ENCODE data around the gene WT1.
A peak's percentile ranks its signal among the peaks of the same experiment; 100 is the strongest.
"Not testable (repeated sequence)": the region's sequence is repeated elsewhere in the genome, so short reads cannot be mapped to it uniquely, and the experiment has no call there.

WT1 gene

GRCh38 chr11:32435511-32435941 is at the start of gene WT1:
Gene WT1 (minus strand): TSS chr11:32435539.
- no peak within 1 kb of the TSS for H3K27ac Mint-ChIP-seq
- peaks cover 34% of the 10 kb centered on the region for H3K4me1 Mint-ChIP-seq
- H3K27me3 Mint-ChIP-seq, result peaks cover 77% of the 10 kb centered on the region
- ATAC-seq (peak; percentile 11), DNase-seq (peak; percentile 8)
- H3K36me3 Mint-ChIP-seq (ENCODE audit: low read depth), result no peaks in the 10 kb centered on the region
- H3K9me3 Mint-ChIP-seq, result no peaks in the 10 kb centered on the region
- H3K4me3 Mint-ChIP-seq, result no peak within 1 kb of the TSS

GRCh38 chr11:32479291-32479690 is 44.0 kb upstream of the WT1 start:
- Mint-ChIP-seq H3K4me1 (no peaks in the 10 kb centered on the region), H3K4me3 (no peak overlapping the region), H3K27me3 (peaks cover 3% of the 10 kb centered on the region), H3K9me3 (no peaks in the 10 kb centered on the region), H3K27ac (no peak overlapping the region), H3K36me3 (ENCODE audit: low read depth) (no peaks in the 10 kb centered on the region)
- ATAC-seq (no peak), DNase-seq (no peak)

GRCh38 chr11:32478277-32478731 is 43.0 kb upstream of the WT1 start:
- DNase-seq, result no peak
- no peak for ATAC-seq
- no peaks in the 10 kb centered on the region for H3K9me3 Mint-ChIP-seq
- H3K27ac Mint-ChIP-seq, result no peak overlapping the region
- H3K4me1 Mint-ChIP-seq, result no peaks in the 10 kb centered on the region
- H3K27me3 Mint-ChIP-seq, result peaks cover 3% of the 10 kb centered on the region
- no peak overlapping the region for H3K4me3 Mint-ChIP-seq
- no peaks in the 10 kb centered on the region for H3K36me3 Mint-ChIP-seq (ENCODE audit: low read depth)

- no peaks in the 10 kb centered on the region for H3K9me3 Mint-ChIP-seq
- H3K4me1 Mint-ChIP-seq, result no peaks in the 10 kb centered on the region
- no peaks in the 10 kb centered on the region for H3K36me3 Mint-ChIP-seq (ENCODE audit: low read depth)
- no peak overlapping the region for H3K4me3 Mint-ChIP-seq
- H3K27ac Mint-ChIP-seq, result no peak overlapping the region
- peaks cover 6% of the 10 kb centered on the region for H3K27me3 Mint-ChIP-seq
- DNase-seq (no peak), ATAC-seq (no peak)
Observed at GRCh38 chr11:32473282-32473909, 38.1 kb upstream of the WT1 start.

GRCh38 chr11:32472226-32472625 is 36.9 kb upstream of the WT1 start:
- Mint-ChIP-seq H3K36me3 (ENCODE audit: low read depth) (no peaks in the 10 kb centered on the region), H3K9me3 (no peaks in the 10 kb centered on the region), H3K27ac (no peak overlapping the region), H3K4me3 (no peak overlapping the region), H3K4me1 (no peaks in the 10 kb centered on the region), H3K27me3 (peaks cover 6% of the 10 kb centered on the region)
- DNase-seq, result no peak
- ATAC-seq, result no peak

GRCh38 chr11:32471544-32471943 is 36.2 kb upstream of the WT1 start:
- not testable (repeated sequence) for H3K36me3 Mint-ChIP-seq (ENCODE audit: low read depth); H3K4me3 Mint-ChIP-seq

GRCh38 chr11:32469791-32470190 is 34.5 kb upstream of the WT1 start:
- H3K9me3 Mint-ChIP-seq, result no peaks in the 10 kb centered on the region
- no peak for DNase-seq
- no peak overlapping the region for H3K4me3 Mint-ChIP-seq
- H3K27me3 Mint-ChIP-seq, result peaks cover 3% of the 10 kb centered on the region
- no peak overlapping the region for H3K27ac Mint-ChIP-seq
- no peaks in the 10 kb centered on the region for H3K36me3 Mint-ChIP-seq (ENCODE audit: low read depth)
- no peak for ATAC-seq
- no peaks in the 10 kb centered on the region for H3K4me1 Mint-ChIP-seq

More at GRCh38 chr11:32471544-32471943, 36.2 kb upstream of the WT1 start:
- not testable (repeated sequence) for DNase-seq, H3K27ac Mint-ChIP-seq, H3K27me3 Mint-ChIP-seq, H3K9me3 Mint-ChIP-seq, ATAC-seq, H3K4me1 Mint-ChIP-seq

GRCh38 chr11:32466279-32466915 is 31.1 kb upstream of the WT1 start:
- Mint-ChIP-seq H3K9me3 (no peaks in the 10 kb centered on the region), H3K27ac (no peak overlapping the region), H3K27me3 (peaks cover 5% of the 10 kb centered on the region), H3K36me3 (ENCODE audit: low read depth) (no peaks in the 10 kb centered on the region), H3K4me1 (no peaks in the 10 kb centered on the region), H3K4me3 (no peak overlapping the region)
- ATAC-seq (no peak), DNase-seq (no peak)

GRCh38 chr11:32464078-32464477 is 28.7 kb upstream of the WT1 start:
- DNase-seq (no peak), ATAC-seq (no peak)
- no peaks in the 10 kb centered on the region for H3K36me3 Mint-ChIP-seq (ENCODE audit: low read depth)
- no peaks in the 10 kb centered on the region for H3K9me3 Mint-ChIP-seq
- no peak overlapping the region for H3K27ac Mint-ChIP-seq
- H3K4me1 Mint-ChIP-seq, result no peaks in the 10 kb centered on the region
- H3K4me3 Mint-ChIP-seq, result no peak overlapping the region
- H3K27me3 Mint-ChIP-seq, result peaks cover 2% of the 10 kb centered on the region

- Mint-ChIP-seq H3K36me3 (ENCODE audit: low read depth) (no peaks in the 10 kb centered on the region), H3K4me3 (no peak overlapping the region), H3K9me3 (no peaks in the 10 kb centered on the region), H3K27ac (no peak overlapping the region), H3K4me1 (no peaks in the 10 kb centered on the region), H3K27me3 (peaks cover 2% of the 10 kb centered on the region)
- ATAC-seq (no peak), DNase-seq (no peak)
Observed at GRCh38 chr11:32462011-32462690, 26.8 kb upstream of the WT1 start.

- DNase-seq, result no peak
- H3K27ac Mint-ChIP-seq, result no peak overlapping the region
- H3K27me3 Mint-ChIP-seq, result peaks cover 2% of the 10 kb centered on the region
- H3K4me1 Mint-ChIP-seq, result no peaks in the 10 kb centered on the region
- no peak overlapping the region for H3K4me3 Mint-ChIP-seq
- no peaks in the 10 kb centered on the region for H3K36me3 Mint-ChIP-seq (ENCODE audit: low read depth)
- ATAC-seq, result no peak
- H3K9me3 Mint-ChIP-seq, result no peaks in the 10 kb centered on the region
Observed at GRCh38 chr11:32456864-32457263, 21.5 kb upstream of the WT1 start.

- Mint-ChIP-seq H3K4me3 (no peak overlapping the region), H3K27ac (no peak overlapping the region), H3K4me1 (no peaks in the 10 kb centered on the region), H3K9me3 (no peaks in the 10 kb centered on the region), H3K36me3 (ENCODE audit: low read depth) (no peaks in the 10 kb centered on the region), H3K27me3 (peaks cover 4% of the 10 kb centered on the region)
- DNase-seq (no peak), ATAC-seq (no peak)
Observed at GRCh38 chr11:32454993-32455392, 19.7 kb upstream of the WT1 start.

- H3K4me3 Mint-ChIP-seq, result no peak overlapping the region
- H3K9me3 Mint-ChIP-seq, result no peaks in the 10 kb centered on the region
- no peak for DNase-seq
- no peak overlapping the region for H3K27ac Mint-ChIP-seq
- H3K27me3 Mint-ChIP-seq, result peaks cover 5% of the 10 kb centered on the region
- no peaks in the 10 kb centered on the region for H3K36me3 Mint-ChIP-seq (ENCODE audit: low read depth)
- no peak for ATAC-seq
- H3K4me1 Mint-ChIP-seq, result no peaks in the 10 kb centered on the region
Observed at GRCh38 chr11:32451808-32452207, 16.5 kb upstream of the WT1 start.

- H3K27ac Mint-ChIP-seq, result no peak overlapping the region
- no peaks in the 10 kb centered on the region for H3K36me3 Mint-ChIP-seq (ENCODE audit: low read depth)
- no peaks in the 10 kb centered on the region for H3K9me3 Mint-ChIP-seq
- no peak overlapping the region for H3K4me3 Mint-ChIP-seq
- H3K27me3 Mint-ChIP-seq, result peaks cover 9% of the 10 kb centered on the region
- no peaks in the 10 kb centered on the region for H3K4me1 Mint-ChIP-seq
- no peak for ATAC-seq
- no peak for DNase-seq
Observed at GRCh38 chr11:32450372-32450771, 15.0 kb upstream of the WT1 start.

- ATAC-seq (no peak), DNase-seq (no peak)
- H3K4me1 Mint-ChIP-seq, result no peaks in the 10 kb centered on the region
- H3K4me3 Mint-ChIP-seq, result no peak overlapping the region
- no peaks in the 10 kb centered on the region for H3K9me3 Mint-ChIP-seq
- no peak overlapping the region for H3K27ac Mint-ChIP-seq
- H3K36me3 Mint-ChIP-seq (ENCODE audit: low read depth), result no peaks in the 10 kb centered on the region
- peaks cover 17% of the 10 kb centered on the region for H3K27me3 Mint-ChIP-seq
Observed at GRCh38 chr11:32448232-32448631, 12.9 kb upstream of the WT1 start.

Data from activated naive CD8-positive, alpha-beta T cell treated with anti-CD3 and anti-CD28 coated beads, Interleukin-2, amount 50 U/mL, for 24 hours (primary cell).